ENCODE results near the gene RBM19.

DNA sequence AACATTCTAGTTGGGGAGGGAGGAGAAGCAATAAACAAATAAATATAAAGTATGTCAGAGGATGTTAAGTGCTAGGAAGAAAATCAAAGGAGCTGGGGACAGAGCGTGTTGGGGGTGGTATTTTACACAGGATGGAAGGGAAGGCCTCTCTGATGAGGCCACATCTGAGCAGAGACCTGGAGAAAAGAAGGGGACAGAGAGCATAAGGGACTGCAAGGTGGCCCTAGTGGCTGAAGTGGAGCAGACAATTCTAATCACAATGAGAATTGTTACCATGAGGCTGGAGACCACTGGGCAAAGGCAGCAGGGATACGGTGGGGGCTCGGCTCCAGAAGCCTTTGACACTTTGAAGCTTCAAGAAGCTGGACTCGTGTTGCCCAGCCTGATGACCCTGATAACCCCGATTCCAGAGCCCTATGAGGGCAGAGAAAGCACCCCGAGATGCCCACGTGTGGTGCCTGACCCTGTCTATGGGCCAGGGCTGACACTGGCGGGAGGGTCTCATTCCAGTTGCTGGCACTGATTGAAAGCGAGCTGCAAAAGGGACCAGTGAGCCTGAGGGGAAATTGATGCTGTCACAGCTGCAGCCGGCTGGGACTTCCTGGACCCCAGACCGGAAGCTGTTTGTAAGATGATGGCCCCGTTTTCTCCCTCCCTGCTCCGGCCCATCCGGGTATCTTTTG lies 169.1 kb downstream of the RBM19 start:
- TF ChIP-seq SMC3 (IDR thresholded peaks at IDR 0.05; ENCODE audit: low read depth, low read length) (no peak), MAFK (IDR thresholded peaks at IDR 0.05; ENCODE audit: low read depth, low read length) (no peak), MXI1 (IDR thresholded peaks at IDR 0.05; ENCODE audit: borderline replicate concordance, low read depth, low read length) (no peak)
- TF ChIP-seq, protein P1, sequence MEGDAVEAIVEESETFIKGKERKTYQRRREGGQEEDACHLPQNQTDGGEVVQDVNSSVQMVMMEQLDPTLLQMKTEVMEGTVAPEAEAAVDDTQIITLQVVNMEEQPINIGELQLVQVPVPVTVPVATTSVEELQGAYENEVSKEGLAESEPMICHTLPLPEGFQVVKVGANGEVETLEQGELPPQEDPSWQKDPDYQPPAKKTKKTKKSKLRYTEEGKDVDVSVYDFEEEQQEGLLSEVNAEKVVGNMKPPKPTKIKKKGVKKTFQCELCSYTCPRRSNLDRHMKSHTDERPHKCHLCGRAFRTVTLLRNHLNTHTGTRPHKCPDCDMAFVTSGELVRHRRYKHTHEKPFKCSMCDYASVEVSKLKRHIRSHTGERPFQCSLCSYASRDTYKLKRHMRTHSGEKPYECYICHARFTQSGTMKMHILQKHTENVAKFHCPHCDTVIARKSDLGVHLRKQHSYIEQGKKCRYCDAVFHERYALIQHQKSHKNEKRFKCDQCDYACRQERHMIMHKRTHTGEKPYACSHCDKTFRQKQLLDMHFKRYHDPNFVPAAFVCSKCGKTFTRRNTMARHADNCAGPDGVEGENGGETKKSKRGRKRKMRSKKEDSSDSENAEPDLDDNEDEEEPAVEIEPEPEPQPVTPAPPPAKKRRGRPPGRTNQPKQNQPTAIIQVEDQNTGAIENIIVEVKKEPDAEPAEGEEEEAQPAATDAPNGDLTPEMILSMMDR (conservative IDR thresholded peaks at IDR 0.05; ENCODE audit: low read depth, low read length), result no peak
